ENCODE data around the gene PCDH9.

The PCDH9 gene

DNA sequence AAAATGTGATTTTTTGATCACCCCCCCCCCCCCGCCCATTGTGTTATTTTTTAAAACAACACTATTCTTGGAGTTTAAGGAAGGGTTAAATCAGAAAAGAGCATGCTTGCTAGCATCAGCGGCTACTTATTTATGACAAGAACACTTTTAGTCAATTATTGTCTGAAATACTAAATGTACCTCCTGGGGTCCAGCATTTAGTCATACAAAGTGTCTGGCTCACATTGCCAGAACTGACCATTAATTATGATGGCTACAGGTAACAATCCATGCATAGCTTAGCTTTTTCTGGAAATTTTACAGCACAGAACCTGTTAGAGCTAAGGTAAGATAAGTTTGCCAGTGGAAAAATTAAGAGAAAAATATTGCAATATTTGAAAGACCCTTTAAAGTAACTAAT lies 90.1 kb downstream of the PCDH9 start:
- Histone ChIP-seq H3K79me2 (ENCODE audit: insufficient read depth, low read length) (no peaks in the 10 kb centered on the region), H3K9ac (ENCODE audit: low read length) (no peak overlapping the region), H3K27ac (ENCODE audit: low read depth, low read length, poor library complexity, severe bottlenecking) (no peak overlapping the region), H3K4me2 (ENCODE audit: low read length) (no peak overlapping the region), H2AFZ (ENCODE audit: low read length) (no peak overlapping the region), H3K9me2 (ENCODE audit: low read depth, low read length) (no peaks in the 10 kb centered on the region), H3K9me3 (ENCODE audit: low read length) (no peaks in the 10 kb centered on the region), H3K4me1 (ENCODE audit: insufficient read depth, low read length, severe bottlenecking) (peaks cover 39% of the 10 kb centered on the region), H3K4me3 (ENCODE audit: low read depth, low read length, poor library complexity, severe bottlenecking) (no peak overlapping the region), H4K20me1 (ENCODE audit: insufficient read depth, low read length) (no peaks in the 10 kb centered on the region), H3K27me3 (ENCODE audit: insufficient read depth, low read length) (no peaks in the 10 kb centered on the region), H3F3A (ENCODE audit: insufficient read depth, low read length) (no peaks in the 10 kb centered on the region), H3K36me3 (ENCODE audit: insufficient read depth, low read length) (no peaks in the 10 kb centered on the region)
- TF ChIP-seq, protein P1, sequence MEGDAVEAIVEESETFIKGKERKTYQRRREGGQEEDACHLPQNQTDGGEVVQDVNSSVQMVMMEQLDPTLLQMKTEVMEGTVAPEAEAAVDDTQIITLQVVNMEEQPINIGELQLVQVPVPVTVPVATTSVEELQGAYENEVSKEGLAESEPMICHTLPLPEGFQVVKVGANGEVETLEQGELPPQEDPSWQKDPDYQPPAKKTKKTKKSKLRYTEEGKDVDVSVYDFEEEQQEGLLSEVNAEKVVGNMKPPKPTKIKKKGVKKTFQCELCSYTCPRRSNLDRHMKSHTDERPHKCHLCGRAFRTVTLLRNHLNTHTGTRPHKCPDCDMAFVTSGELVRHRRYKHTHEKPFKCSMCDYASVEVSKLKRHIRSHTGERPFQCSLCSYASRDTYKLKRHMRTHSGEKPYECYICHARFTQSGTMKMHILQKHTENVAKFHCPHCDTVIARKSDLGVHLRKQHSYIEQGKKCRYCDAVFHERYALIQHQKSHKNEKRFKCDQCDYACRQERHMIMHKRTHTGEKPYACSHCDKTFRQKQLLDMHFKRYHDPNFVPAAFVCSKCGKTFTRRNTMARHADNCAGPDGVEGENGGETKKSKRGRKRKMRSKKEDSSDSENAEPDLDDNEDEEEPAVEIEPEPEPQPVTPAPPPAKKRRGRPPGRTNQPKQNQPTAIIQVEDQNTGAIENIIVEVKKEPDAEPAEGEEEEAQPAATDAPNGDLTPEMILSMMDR (IDR thresholded peaks at IDR 0.05; ENCODE audit: low read length) = no peak
- TF ChIP-seq EZH2 (IDR thresholded peaks at IDR 0.05; ENCODE audit: borderline replicate concordance, low read length) = no peak

DNA sequence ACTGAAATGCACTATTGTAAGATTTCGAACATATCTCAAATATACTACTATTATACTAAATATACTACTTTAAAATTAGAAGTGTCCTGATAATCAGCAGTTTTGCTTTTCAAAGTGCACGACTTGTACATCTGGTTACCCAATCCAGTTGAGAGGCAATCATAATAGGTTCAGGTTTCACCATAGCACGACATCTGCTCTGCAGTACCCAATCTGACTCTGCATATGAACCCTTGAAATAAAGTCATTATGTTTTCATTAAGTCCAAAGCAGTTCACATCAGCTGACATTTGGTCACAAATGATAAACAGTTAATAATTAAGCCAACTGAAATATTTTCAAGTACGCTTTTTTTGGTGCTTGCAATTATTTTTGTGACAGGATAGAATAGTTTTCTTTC lies 90.6 kb downstream of the PCDH9 start:
- H3K9me3 ChIP-seq (ENCODE audit: low read length) = no peaks in the 10 kb centered on the region

GRCh38 chr13:67138970-67139369 lies 91.2 kb downstream of the PCDH9 start:
- Histone ChIP-seq H3K27me3 (ENCODE audit: insufficient read depth, low read length) (no peaks in the 10 kb centered on the region), H3K4me2 (ENCODE audit: low read length) (no peak overlapping the region), H3K9me2 (ENCODE audit: low read depth, low read length) (no peaks in the 10 kb centered on the region), H3K27ac (ENCODE audit: low read depth, low read length, poor library complexity, severe bottlenecking) (no peak overlapping the region), H3K9ac (ENCODE audit: low read length) (no peak overlapping the region), H3K4me1 (ENCODE audit: insufficient read depth, low read length, severe bottlenecking) (peaks cover 49% of the 10 kb centered on the region), H3K36me3 (ENCODE audit: insufficient read depth, low read length) (no peaks in the 10 kb centered on the region), H4K20me1 (ENCODE audit: insufficient read depth, low read length) (no peaks in the 10 kb centered on the region), H3K4me3 (ENCODE audit: low read depth, low read length, poor library complexity, severe bottlenecking) (no peak overlapping the region), H3K9me3 (ENCODE audit: low read length) (no peaks in the 10 kb centered on the region), H2AFZ (ENCODE audit: low read length) (peak overlapping the region; percentile 65; the same call in 1 of the 2 replicates), H3F3A (ENCODE audit: insufficient read depth, low read length) (no peaks in the 10 kb centered on the region), H3K79me2 (ENCODE audit: insufficient read depth, low read length) (no peaks in the 10 kb centered on the region)
- no peak for TF ChIP-seq EZH2 (IDR thresholded peaks at IDR 0.05; ENCODE audit: borderline replicate concordance, low read length)

More for the DNA sequence above, 90.6 kb downstream of the PCDH9 start:
- H3K4me3 ChIP-seq (ENCODE audit: low read depth, low read length, poor library complexity, severe bottlenecking) = no peak overlapping the region
- H3K9me2 ChIP-seq (ENCODE audit: low read depth, low read length) = no peaks in the 10 kb centered on the region
- H3K79me2 ChIP-seq (ENCODE audit: insufficient read depth, low read length) = no peaks in the 10 kb centered on the region
- H3K4me1 ChIP-seq (ENCODE audit: insufficient read depth, low read length, severe bottlenecking) = peaks cover 43% of the 10 kb centered on the region
- no peak overlapping the region for H3K27ac ChIP-seq (ENCODE audit: low read depth, low read length, poor library complexity, severe bottlenecking)
- H4K20me1 ChIP-seq (ENCODE audit: insufficient read depth, low read length) = no peaks in the 10 kb centered on the region
- H3F3A ChIP-seq (ENCODE audit: insufficient read depth, low read length) = no peaks in the 10 kb centered on the region
- no peaks in the 10 kb centered on the region for H3K36me3 ChIP-seq (ENCODE audit: insufficient read depth, low read length)
- H2AFZ ChIP-seq (ENCODE audit: low read length) = peak overlapping the region; percentile 65; the same call in 1 of the 2 replicates
- no peak for TF ChIP-seq EZH2 (IDR thresholded peaks at IDR 0.05; ENCODE audit: borderline replicate concordance, low read length)
- TF ChIP-seq, protein P1 (IDR thresholded peaks at IDR 0.05; ENCODE audit: low read length) = no peak
- no peak overlapping the region for H3K9ac ChIP-seq (ENCODE audit: low read length)
- H3K4me2 ChIP-seq (ENCODE audit: low read length) = no peak overlapping the region
- no peaks in the 10 kb centered on the region for H3K27me3 ChIP-seq (ENCODE audit: insufficient read depth, low read length)

DNA sequence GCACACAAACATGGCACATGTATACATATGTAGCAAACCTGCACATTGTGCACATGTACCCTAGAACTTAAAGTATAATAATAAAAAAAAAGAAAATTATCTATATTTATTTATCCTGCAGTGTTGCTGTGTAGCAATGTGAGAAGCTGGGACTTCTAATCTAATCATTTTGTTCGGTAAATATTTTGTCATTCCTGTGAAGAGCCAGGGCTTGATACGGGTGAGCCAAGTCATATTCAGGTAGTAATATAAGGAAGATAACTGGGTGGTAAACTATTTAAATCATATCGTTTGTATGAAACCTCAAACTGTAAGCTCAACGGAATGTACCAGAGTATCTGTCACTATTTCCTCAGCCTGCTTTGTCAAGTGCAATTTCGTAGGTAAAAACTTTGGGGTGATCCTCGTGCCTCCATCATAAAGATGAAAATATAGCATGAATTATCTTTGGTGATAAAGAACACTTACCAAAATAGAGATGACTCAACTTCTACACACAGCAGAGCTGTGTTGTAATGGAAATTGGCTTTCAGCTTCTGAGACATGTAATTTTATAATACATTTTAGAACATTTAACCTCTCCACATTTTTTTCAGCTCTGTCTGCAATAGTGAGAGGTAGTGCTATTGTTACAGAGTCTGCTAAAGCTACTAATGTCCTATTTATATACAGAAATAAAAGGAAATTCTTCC lies 92.9 kb downstream of the PCDH9 start:
- Histone ChIP-seq H3K27ac (ENCODE audit: low read depth, low read length, poor library complexity, severe bottlenecking) (peak overlapping the region; percentile 51), H2AFZ (ENCODE audit: low read length) (peak overlapping the region; percentile 89), H3K27me3 (ENCODE audit: insufficient read depth, low read length) (no peaks in the 10 kb centered on the region), H3F3A (ENCODE audit: insufficient read depth, low read length) (no peaks in the 10 kb centered on the region), H4K20me1 (ENCODE audit: insufficient read depth, low read length) (no peaks in the 10 kb centered on the region), H3K4me2 (ENCODE audit: low read length) (no peak overlapping the region), H3K9ac (ENCODE audit: low read length) (no peak overlapping the region; the same call in 1 of the 2 replicates), H3K4me3 (ENCODE audit: low read depth, low read length, poor library complexity, severe bottlenecking) (no peak overlapping the region), H3K9me3 (ENCODE audit: low read length) (no peaks in the 10 kb centered on the region), H3K36me3 (ENCODE audit: insufficient read depth, low read length) (no peaks in the 10 kb centered on the region), H3K4me1 (ENCODE audit: insufficient read depth, low read length, severe bottlenecking) (peaks cover 57% of the 10 kb centered on the region), H3K79me2 (ENCODE audit: insufficient read depth, low read length) (no peaks in the 10 kb centered on the region), H3K9me2 (ENCODE audit: low read depth, low read length) (no peaks in the 10 kb centered on the region)
- TF ChIP-seq EZH2 (IDR thresholded peaks at IDR 0.05; ENCODE audit: borderline replicate concordance, low read length) = no peak
- TF ChIP-seq, protein P1 (IDR thresholded peaks at IDR 0.05; ENCODE audit: low read length) = no peak

Measured in OCI-LY1 (cell line).